ENCODE measurements around the gene SIRT4. TPM values are rescaled to one million over a fixed set of nuclear protein-coding genes. Genes with fewer than 3 reads are reported as not detected.
"Not testable (repeated sequence)": the region's sequence is repeated elsewhere in the genome, so short reads cannot be mapped to it uniquely, and the experiment has no call there.

Gene SIRT4
- polyA plus RNA-seq, 3 donors, result 0.30 to 0.72 (median 0.53) TPM

GRCh38 chr12:120332523-120332922, 30.4 kb downstream of the SIRT4 start:
- Mint-ChIP-seq H3K27me3 (ENCODE audit: low read depth in 3 of 3) (peaks cover 0 to 8% (median 3%) of the 10 kb centered on the region in 3 donors), H3K27ac (no peak overlapping the region), H3K4me3 (no peak overlapping the region), H3K4me1 (no peaks in the 10 kb centered on the region), H3K9me3 (peaks cover 8 to 22% (median 21%) of the 10 kb centered on the region in 7 donors), H3K36me3 (no peaks in the 10 kb centered on the region)
- H3K27ac ChIP-seq (ENCODE audit: low read depth in 1 of 2, low read length in 2 of 2), result no peak overlapping the region
- WGBS (ENCODE audit: insufficient coverage), result 83% methylated on average over 3 of the region's 7 CpGs
- no peaks in the 10 kb centered on the region for H4K20me1 ChIP-seq (ENCODE audit: insufficient read depth, low read length)
- intact Hi-C loops (cut with micrococcal nuclease), result no loop called here
- H3K27me3 ChIP-seq (ENCODE audit: control insufficient read depth in 2 of 2, insufficient read depth in 2 of 2, low read length in 2 of 2), result no peaks in the 10 kb centered on the region
- H3K79me2 ChIP-seq (ENCODE audit: insufficient read depth, low read length), result no peaks in the 10 kb centered on the region
- no peak overlapping the region for H2AFZ ChIP-seq (ENCODE audit: insufficient read depth, low read depth, low read length, poor library complexity, severe bottlenecking)
- no peak overlapping the region for H3K4me3 ChIP-seq (replicated peaks in 1 of 3; ENCODE audit: low read depth in 2 of 3, low read length in 3 of 3)
- TF ChIP-seq, protein P1, sequence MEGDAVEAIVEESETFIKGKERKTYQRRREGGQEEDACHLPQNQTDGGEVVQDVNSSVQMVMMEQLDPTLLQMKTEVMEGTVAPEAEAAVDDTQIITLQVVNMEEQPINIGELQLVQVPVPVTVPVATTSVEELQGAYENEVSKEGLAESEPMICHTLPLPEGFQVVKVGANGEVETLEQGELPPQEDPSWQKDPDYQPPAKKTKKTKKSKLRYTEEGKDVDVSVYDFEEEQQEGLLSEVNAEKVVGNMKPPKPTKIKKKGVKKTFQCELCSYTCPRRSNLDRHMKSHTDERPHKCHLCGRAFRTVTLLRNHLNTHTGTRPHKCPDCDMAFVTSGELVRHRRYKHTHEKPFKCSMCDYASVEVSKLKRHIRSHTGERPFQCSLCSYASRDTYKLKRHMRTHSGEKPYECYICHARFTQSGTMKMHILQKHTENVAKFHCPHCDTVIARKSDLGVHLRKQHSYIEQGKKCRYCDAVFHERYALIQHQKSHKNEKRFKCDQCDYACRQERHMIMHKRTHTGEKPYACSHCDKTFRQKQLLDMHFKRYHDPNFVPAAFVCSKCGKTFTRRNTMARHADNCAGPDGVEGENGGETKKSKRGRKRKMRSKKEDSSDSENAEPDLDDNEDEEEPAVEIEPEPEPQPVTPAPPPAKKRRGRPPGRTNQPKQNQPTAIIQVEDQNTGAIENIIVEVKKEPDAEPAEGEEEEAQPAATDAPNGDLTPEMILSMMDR (IDR thresholded peaks at IDR 0.05), result no peak
- no peak overlapping the region for H3K4me2 ChIP-seq (replicated peaks; ENCODE audit: extremely low read depth, low read length, poor library complexity, severe bottlenecking)
- H3K36me3 ChIP-seq (replicated peaks in 1 of 2; ENCODE audit: control insufficient read depth in 1 of 2, insufficient read depth in 2 of 2, low read length in 2 of 2), result no peaks in the 10 kb centered on the region
- H3K9me3 ChIP-seq (replicated peaks in 1 of 2; ENCODE audit: control insufficient read depth in 1 of 2, insufficient read depth in 1 of 2, low read length in 2 of 2), result peaks cover 15 to 16% of the 10 kb centered on the region in 2 donors
- no peaks in the 10 kb centered on the region for H3K4me1 ChIP-seq (ENCODE audit: control insufficient read depth in 1 of 2, insufficient read depth in 2 of 2, low read length in 2 of 2)
- H3K9ac ChIP-seq (ENCODE audit: insufficient read depth, low read length, poor library complexity, severe bottlenecking), result no peak overlapping the region
- DNase-seq, result no peak

GRCh38 chr12:120335447-120335846, 33.3 kb downstream of the SIRT4 start:
- H3K27ac ChIP-seq (ENCODE audit: low read depth in 1 of 2, low read length in 2 of 2); H3K36me3 ChIP-seq (replicated peaks in 1 of 2; ENCODE audit: control insufficient read depth in 1 of 2, insufficient read depth in 2 of 2, low read length in 2 of 2); intact Hi-C loops (cut with micrococcal nuclease); H4K20me1 ChIP-seq (ENCODE audit: insufficient read depth, low read length); H2AFZ ChIP-seq (ENCODE audit: insufficient read depth, low read depth, low read length, poor library complexity, severe bottlenecking); H3K9ac ChIP-seq (ENCODE audit: insufficient read depth, low read length, poor library complexity, severe bottlenecking); H3K4me3 ChIP-seq (replicated peaks in 1 of 3; ENCODE audit: low read depth in 2 of 3, low read length in 3 of 3); H3K79me2 ChIP-seq (ENCODE audit: insufficient read depth, low read length); H3K27me3 ChIP-seq (ENCODE audit: control insufficient read depth in 2 of 2, insufficient read depth in 2 of 2, low read length in 2 of 2); H3K27me3 Mint-ChIP-seq (ENCODE audit: low read depth in 3 of 3); H3K4me1 ChIP-seq (ENCODE audit: control insufficient read depth in 1 of 2, insufficient read depth in 2 of 2, low read length in 2 of 2); H3K4me2 ChIP-seq (replicated peaks; ENCODE audit: extremely low read depth, low read length, poor library complexity, severe bottlenecking); H3K4me3 Mint-ChIP-seq; H3K4me1 Mint-ChIP-seq; H3K27ac Mint-ChIP-seq; H3K36me3 Mint-ChIP-seq: not testable (repeated sequence)
- peaks cover 17 to 41% (median 29%) of the 10 kb centered on the region in 7 donors for H3K9me3 Mint-ChIP-seq
- H3K9me3 ChIP-seq (replicated peaks in 1 of 2; ENCODE audit: control insufficient read depth in 1 of 2, insufficient read depth in 1 of 2, low read length in 2 of 2), result peaks cover 20 to 25% of the 10 kb centered on the region in 2 donors
- WGBS (ENCODE audit: insufficient coverage), result 28% methylated on average over 7 of the region's 12 CpGs
- TF ChIP-seq, protein P1 (IDR thresholded peaks at IDR 0.05), result peak; percentile 72
- DNase-seq, result peak in 2 of 3 donors; percentile 7 to 12

DNA sequence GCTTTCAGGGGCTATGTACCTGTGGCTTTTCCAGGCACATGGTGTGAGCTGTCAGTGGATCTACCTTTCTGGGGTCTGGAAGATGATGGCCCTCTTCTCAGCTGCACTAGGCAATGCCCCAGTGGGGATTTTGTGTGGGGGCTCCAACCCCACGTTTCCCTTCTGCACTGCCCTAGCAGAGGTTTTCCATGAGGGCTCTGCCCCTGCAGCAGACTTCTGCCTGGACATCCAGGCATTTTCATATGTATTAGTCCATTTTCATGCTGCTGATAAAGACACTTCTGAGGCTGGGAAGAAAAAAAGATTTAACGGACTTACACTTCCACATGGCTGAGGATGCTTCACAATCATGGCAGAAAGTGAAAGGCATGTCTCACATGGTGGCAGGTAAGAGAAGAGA, 34.3 kb downstream of the SIRT4 start:
- H3K4me3 Mint-ChIP-seq; intact Hi-C loops (cut with micrococcal nuclease): not testable (repeated sequence)
- WGBS (ENCODE audit: insufficient coverage), result 100% methylated on average over 1 of the region's 2 CpGs

More for the DNA sequence above, 34.3 kb downstream of the SIRT4 start:
- H3K36me3 ChIP-seq (replicated peaks in 1 of 2; ENCODE audit: control insufficient read depth in 1 of 2, insufficient read depth in 2 of 2, low read length in 2 of 2); H3K27ac ChIP-seq (ENCODE audit: low read depth in 1 of 2, low read length in 2 of 2); H3K9ac ChIP-seq (ENCODE audit: insufficient read depth, low read length, poor library complexity, severe bottlenecking); H3K4me1 Mint-ChIP-seq; H3K79me2 ChIP-seq (ENCODE audit: insufficient read depth, low read length); DNase-seq; H3K27me3 Mint-ChIP-seq (ENCODE audit: low read depth in 3 of 3); H4K20me1 ChIP-seq (ENCODE audit: insufficient read depth, low read length); H3K27me3 ChIP-seq (ENCODE audit: control insufficient read depth in 2 of 2, insufficient read depth in 2 of 2, low read length in 2 of 2); H3K27ac Mint-ChIP-seq; H3K36me3 Mint-ChIP-seq; H3K4me1 ChIP-seq (ENCODE audit: control insufficient read depth in 1 of 2, insufficient read depth in 2 of 2, low read length in 2 of 2); H3K4me2 ChIP-seq (replicated peaks; ENCODE audit: extremely low read depth, low read length, poor library complexity, severe bottlenecking); H2AFZ ChIP-seq (ENCODE audit: insufficient read depth, low read depth, low read length, poor library complexity, severe bottlenecking); H3K4me3 ChIP-seq (replicated peaks in 1 of 3; ENCODE audit: low read depth in 2 of 3, low read length in 3 of 3): not testable (repeated sequence)
- H3K9me3 Mint-ChIP-seq, result peaks cover 17 to 41% (median 29%) of the 10 kb centered on the region in 7 donors
- peaks cover 20 to 25% of the 10 kb centered on the region in 2 donors for H3K9me3 ChIP-seq (replicated peaks in 1 of 2; ENCODE audit: control insufficient read depth in 1 of 2, insufficient read depth in 1 of 2, low read length in 2 of 2)

All from CD14-positive monocyte (primary cell).